ENCODE data around the gene TAX1BP3. TPM values are rescaled to one million over a fixed set of nuclear protein-coding genes. Genes with fewer than 3 reads are reported as not detected.
A peak's percentile ranks its signal among the peaks of the same experiment; 100 is the strongest.

The TAX1BP3 gene
- total RNA-seq, 1 experiment from 2014 or later: 76.3 TPM

- TF ChIP-seq, protein P1, sequence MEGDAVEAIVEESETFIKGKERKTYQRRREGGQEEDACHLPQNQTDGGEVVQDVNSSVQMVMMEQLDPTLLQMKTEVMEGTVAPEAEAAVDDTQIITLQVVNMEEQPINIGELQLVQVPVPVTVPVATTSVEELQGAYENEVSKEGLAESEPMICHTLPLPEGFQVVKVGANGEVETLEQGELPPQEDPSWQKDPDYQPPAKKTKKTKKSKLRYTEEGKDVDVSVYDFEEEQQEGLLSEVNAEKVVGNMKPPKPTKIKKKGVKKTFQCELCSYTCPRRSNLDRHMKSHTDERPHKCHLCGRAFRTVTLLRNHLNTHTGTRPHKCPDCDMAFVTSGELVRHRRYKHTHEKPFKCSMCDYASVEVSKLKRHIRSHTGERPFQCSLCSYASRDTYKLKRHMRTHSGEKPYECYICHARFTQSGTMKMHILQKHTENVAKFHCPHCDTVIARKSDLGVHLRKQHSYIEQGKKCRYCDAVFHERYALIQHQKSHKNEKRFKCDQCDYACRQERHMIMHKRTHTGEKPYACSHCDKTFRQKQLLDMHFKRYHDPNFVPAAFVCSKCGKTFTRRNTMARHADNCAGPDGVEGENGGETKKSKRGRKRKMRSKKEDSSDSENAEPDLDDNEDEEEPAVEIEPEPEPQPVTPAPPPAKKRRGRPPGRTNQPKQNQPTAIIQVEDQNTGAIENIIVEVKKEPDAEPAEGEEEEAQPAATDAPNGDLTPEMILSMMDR (conservative IDR thresholded peaks at IDR 0.05): no peak
- H3K36me3 Mint-ChIP-seq (ENCODE audit: insufficient read depth in 1 of 3, low read depth in 3 of 3): peaks cover 3 to 25% (median 21%) of the 10 kb centered on the region in 3 experiments; a peak in 6 of 7 replicates
- no peak overlapping the region for H4K91ac ChIP-seq (ENCODE audit: insufficient read length, low read depth, low read length)
- H4K5ac ChIP-seq (ENCODE audit: insufficient read length, low read depth, low read length): no peak overlapping the region
- H3K4me1 Mint-ChIP-seq: peaks cover 20 to 24% of the 10 kb centered on the region in 2 experiments
- H4K8ac ChIP-seq (replicated peaks; ENCODE audit: insufficient read length, low read depth, low read length): no peak overlapping the region
- no peak overlapping the region for H3K56ac ChIP-seq (ENCODE audit: insufficient read length, low read depth, low read length)
- no peak overlapping the region for H3K14ac ChIP-seq (ENCODE audit: insufficient read depth, low read length)
- no peaks in the 10 kb centered on the region for H3K79me1 ChIP-seq (ENCODE audit: insufficient read depth, low read depth, low read length, poor library complexity, severe bottlenecking)
- H3K4ac ChIP-seq (ENCODE audit: low read depth, low read length): no peak overlapping the region
- no peaks in the 10 kb centered on the region for H3K9me3 ChIP-seq (ENCODE audit: control insufficient read depth, low read depth, low read length)
- no peak for DNase-seq
- H3K4me2 ChIP-seq (ENCODE audit: insufficient read depth, insufficient read length, low read length): no peak overlapping the region
- H2AFZ ChIP-seq (ENCODE audit: low read length): no peak overlapping the region
- no peak overlapping the region for H2BK20ac ChIP-seq (ENCODE audit: low read depth, low read length, poor library complexity, severe bottlenecking)
- no peaks in the 10 kb centered on the region; the same call in 1 of the 2 replicates for H3K4me1 ChIP-seq (ENCODE audit: insufficient read depth, low read length)
- H3K4me3 Mint-ChIP-seq: no peak overlapping the region
- no peak overlapping the region for H2BK12ac ChIP-seq (ENCODE audit: insufficient read length, low read depth, low read length)
- no peaks in the 10 kb centered on the region for H4K20me1 ChIP-seq (ENCODE audit: control insufficient read depth, insufficient read depth, insufficient read length)
- WGBS (ENCODE audit: extremely low coverage, insufficient read length, low lambda C conversion rate): no CpG with 5 or more reads among the region's 7 CpGs
- H3K79me2 ChIP-seq (ENCODE audit: insufficient read depth, low read length): no peaks in the 10 kb centered on the region
- peaks cover 11% of the 10 kb centered on the region for H3K23me2 ChIP-seq (ENCODE audit: insufficient read length, low read depth, low read length, poor library complexity, severe bottlenecking)
- H3K9ac ChIP-seq (ENCODE audit: extremely low read depth, insufficient read length, low read length): no peak overlapping the region
- H3K27ac ChIP-seq (ENCODE audit: insufficient read length, low read depth, low read length): no peak overlapping the region
- H3K23ac ChIP-seq (ENCODE audit: insufficient read length, low read depth, low read length): no peak overlapping the region
- H3K27ac Mint-ChIP-seq: peak overlapping the region in 2 of 3 experiments; percentile 3 to 84; a peak in 4 of 7 replicates
- no peak overlapping the region for H2BK5ac ChIP-seq (ENCODE audit: insufficient read length, low read length)
- no peak overlapping the region for H2BK120ac ChIP-seq (ENCODE audit: low read depth, low read length, poor library complexity, severe bottlenecking)
- no peaks in the 10 kb centered on the region for H3K27me3 ChIP-seq (ENCODE audit: insufficient read depth, low read length)
- H3K9me3 Mint-ChIP-seq: no peaks in the 10 kb centered on the region
- H2AK5ac ChIP-seq (ENCODE audit: insufficient read length, low read length): no peak overlapping the region
- H3K27me3 Mint-ChIP-seq (ENCODE audit: low read depth): no peaks in the 10 kb centered on the region
- H3T11ph ChIP-seq (ENCODE audit: low read length): no peak overlapping the region
- no peak overlapping the region for H3K18ac ChIP-seq (ENCODE audit: insufficient read length, low read depth, low read length)
- no peak overlapping the region for H2BK15ac ChIP-seq (ENCODE audit: low read depth, low read length)
Measured at GRCh38 chr17:3639981-3640596, 28.3 kb downstream of the TAX1BP3 start.
